HL-60/S4 treated with retinoic acid at 250 ng/mL for 4 days and 3 days (cell line): ENCODE data around the gene AKAP6.
"Not testable (repeated sequence)": the region's sequence is repeated elsewhere in the genome, so short reads cannot be mapped to it uniquely, and the experiment has no call there.

Source experiments
- in situ Hi-C: fragments of 300-500 bp; cut with MboI; formaldehyde crosslinking; loops from 2 replicates; pipeline ENCODE4 v1.7.0; 2022; ENCODE audit warnings: low sequenced_read_pairs

AKAP6 gene

GRCh38 chr14:32435411-32435810 is 106.3 kb downstream of the AKAP6 start:
- in situ Hi-C loops: no loop called here

- in situ Hi-C loops: no loop called here
Observed at GRCh38 chr14:32436993-32437392, 107.9 kb downstream of the AKAP6 start.

DNA sequence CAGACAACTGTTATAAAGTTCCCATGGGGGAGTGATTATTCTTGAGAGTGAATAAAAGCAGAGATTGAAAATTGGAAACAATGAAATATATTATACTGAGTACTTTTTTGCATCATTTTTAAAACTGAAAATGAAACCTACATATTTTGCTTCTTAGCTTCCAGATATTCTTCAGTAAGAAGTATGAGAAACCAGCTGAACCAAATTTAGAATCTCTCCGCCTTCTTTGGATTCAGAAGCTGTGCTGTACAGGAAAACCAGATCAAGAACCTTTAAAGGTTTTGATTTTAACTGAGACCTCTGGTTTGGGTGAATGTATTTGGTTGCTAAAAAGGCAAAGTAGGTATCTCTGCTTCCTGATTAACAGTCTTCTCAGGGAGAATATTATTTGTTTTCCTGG is 109.4 kb downstream of the AKAP6 start:
- in situ Hi-C loops: no loop called here

- in situ Hi-C loops: no loop called here
Observed at GRCh38 chr14:32443890-32444661, 115.0 kb downstream of the AKAP6 start.

DNA sequence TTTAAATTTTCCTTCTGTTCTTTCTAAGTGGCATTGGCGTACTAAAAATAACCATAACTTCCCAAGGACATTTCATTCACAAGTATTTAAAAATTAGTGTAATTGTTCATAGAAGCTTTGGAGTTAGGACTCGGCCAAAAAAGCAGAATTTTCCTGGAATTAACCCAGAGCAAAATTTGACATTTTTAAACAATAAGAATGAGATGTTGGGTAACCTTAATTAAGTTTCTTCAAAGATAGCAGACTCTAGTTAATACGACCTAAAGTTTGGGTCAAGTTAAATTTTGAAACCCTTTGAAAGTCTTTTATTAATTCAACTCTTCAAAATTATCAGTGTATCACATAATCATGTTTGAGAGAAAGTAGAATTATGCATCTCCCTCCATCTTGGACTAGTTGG is 118.3 kb downstream of the AKAP6 start:
- in situ Hi-C loops: no loop called here

DNA sequence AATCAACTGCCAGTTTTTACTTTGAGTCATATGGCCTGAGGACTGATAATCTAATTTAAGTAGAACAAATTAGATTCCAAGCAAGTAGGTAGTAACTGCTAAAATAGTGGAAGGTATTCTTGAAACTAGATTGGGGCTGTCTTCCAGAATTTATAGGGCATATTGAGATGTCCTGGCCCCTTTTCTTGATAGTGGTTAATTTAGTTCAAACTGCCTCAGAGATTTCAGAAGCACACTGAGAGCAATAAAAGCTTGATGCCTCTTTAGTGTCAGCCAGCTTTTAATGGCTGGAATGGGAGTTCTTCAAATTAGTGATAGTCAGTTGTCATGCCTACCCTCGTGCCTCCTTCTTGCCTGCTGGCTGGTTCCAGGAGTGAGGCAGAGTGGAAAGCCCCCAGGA is 120.5 kb downstream of the AKAP6 start:
- in situ Hi-C loops: no loop called here

GRCh38 chr14:32450919-32451675 is 122.0 kb downstream of the AKAP6 start:
- in situ Hi-C loops: no loop called here

DNA sequence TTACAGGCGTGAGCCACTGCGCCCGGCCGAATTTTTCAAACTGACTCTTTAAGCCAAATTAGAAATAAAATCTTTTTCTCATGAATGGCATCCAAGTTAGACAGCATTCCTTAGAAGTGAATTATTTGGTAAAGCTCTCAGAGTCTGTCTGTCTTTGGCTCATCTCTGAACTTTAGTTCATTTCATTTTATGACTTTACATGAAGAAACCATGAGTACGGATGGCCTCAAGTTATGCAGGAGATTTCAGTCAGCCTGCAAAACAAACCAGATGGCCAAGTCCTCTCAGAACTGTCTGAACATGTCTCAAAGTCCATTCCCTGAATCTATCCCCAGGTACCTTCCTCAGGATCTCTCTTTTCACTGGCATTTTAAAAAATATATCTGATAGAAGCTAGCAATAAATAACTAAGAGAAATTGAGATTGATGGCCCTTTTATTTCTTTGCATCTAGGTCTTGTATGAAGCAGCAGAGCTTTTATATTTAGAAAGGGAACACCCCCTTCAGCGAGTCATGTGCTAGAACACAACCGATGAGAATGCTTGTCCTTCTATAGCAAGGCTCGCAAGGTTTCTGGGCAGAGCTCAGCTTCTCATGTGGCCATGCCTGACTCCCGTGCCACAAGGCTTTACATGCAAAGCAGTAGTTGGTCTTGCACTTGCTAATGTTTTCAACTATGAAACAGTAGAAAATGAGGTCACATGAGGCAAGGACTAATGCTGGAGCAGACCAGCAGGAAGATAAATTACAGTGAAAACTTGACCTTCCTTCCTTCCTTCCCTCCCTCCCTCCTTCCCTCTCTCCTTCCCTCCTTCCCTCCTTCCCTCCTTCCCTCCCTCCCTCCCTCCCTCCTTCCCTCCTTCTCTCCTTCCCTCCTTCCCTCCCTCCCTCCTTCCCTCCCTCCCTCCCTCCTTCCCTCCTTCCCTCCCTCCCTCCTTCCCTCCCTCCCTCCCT is 125.0 kb downstream of the AKAP6 start:
- in situ Hi-C loops: no loop called here

- in situ Hi-C loops: no loop called here
Observed at GRCh38 chr14:32457213-32457920, 128.3 kb downstream of the AKAP6 start.

GRCh38 chr14:32458720-32459119 is 129.6 kb downstream of the AKAP6 start:
- in situ Hi-C loops: no loop called here

GRCh38 chr14:32460267-32460666 is 131.2 kb downstream of the AKAP6 start:
- in situ Hi-C loops: no loop called here

GRCh38 chr14:32462553-32462952 is 133.5 kb downstream of the AKAP6 start:
- in situ Hi-C loops: not testable (repeated sequence)

- in situ Hi-C loops: no loop called here
Observed at GRCh38 chr14:32468955-32469354, 139.9 kb downstream of the AKAP6 start.

- in situ Hi-C loops: no loop called here
Observed at GRCh38 chr14:32469388-32470160, 140.5 kb downstream of the AKAP6 start.

DNA sequence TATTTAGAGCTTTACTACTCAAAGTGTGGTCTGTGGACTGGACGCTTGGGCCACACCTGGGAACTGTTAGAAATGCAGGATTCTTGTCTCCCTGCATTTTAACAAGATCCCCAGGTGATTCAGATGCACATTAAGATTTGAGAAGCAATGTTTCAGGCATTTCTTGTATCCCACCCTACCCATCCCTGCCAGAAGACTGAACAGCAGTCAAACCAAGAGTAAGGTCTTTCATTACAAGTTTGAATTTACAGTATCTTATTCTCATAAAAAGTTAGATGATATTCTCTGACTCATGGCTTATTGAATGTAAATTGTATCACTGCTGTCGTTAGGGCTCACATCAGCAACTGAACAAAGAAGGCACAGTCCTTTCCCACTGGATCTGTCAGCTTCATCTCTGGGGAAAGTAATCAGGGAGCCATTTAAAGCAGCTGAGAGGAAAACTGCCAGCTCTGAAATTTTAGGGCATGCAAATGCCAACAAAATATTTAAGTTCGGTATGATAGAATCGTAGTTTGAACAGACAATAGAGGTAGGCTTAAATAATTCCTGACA is 141.1 kb downstream of the AKAP6 start:
- in situ Hi-C loops: no loop called here

GRCh38 chr14:32471181-32471580 is 142.1 kb downstream of the AKAP6 start:
- in situ Hi-C loops: no loop called here

- in situ Hi-C loops: no loop called here
Observed at GRCh38 chr14:32472076-32472475, 143.0 kb downstream of the AKAP6 start.

DNA sequence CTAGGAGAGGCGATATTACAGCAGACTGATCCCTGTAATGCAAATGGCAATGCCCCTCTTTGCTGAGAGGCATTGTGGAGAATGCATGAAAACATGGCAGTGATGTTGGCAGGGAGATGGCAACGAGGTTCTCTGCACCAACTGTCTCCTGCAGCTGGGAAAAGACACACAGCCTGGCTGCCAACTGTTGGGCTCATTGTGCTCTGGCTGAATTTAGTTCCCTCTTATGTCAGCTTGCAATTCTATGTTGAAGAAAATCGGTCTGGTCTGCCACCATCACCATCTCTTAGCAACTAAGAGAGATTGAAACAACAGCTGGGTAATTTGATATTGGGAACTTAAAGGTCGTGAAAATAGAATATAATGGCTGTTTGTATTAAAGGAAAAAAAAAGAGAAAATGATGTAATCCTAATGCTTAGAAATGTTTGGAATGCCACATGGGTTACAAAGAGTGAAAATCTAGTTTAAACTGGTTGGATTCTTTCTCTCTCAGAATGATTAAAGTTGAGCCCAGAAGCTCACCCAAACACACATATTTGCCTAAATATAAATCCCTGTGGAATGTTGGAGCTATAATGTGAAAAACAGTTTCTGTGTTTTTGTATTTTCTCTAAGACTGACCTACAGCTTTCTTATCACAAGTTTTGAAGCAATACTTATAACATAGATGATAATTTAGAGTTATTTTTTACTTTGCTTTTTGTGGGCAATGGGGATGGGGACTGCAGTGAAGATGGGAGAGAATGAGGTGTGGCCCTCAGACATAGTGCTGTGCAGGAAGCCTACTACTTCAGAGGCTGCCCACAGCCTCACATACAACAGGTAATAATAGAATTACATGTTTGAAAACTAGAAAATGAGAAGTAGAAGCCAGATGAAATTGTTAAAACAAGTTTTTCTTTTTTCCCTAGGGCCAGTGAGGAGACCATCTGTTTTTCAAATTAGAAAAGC is 143.7 kb downstream of the AKAP6 start:
- in situ Hi-C loops: no loop called here
